Fibroblast of villous mesenchyme (primary cell): Measurements from ENCODE around the gene ATP8A2. TPM values are rescaled to one million over a fixed set of nuclear protein-coding genes. Genes with fewer than 3 reads are reported as not detected.

ENCODE experiments used
- DNase-seq: peaks from one replicate; pipeline ENCODE4 v3.0.0-alpha.2; 2010; ENCODE audit warnings: low read depth
- H3K4me3 ChIP-seq: 2 replicates; pipeline ENCODE4 v1.5.1; 2011; ENCODE audit warnings: low read depth, mild to moderate bottlenecking, low read length
- total RNA-seq: library from RNA; depleted of rRNA; stranded (reverse); fragments of >200 nt; gene quantifications from 2 replicates; pipeline ENCODE4 v1.2.3, GENCODE V29; 2012
- TF ChIP-seq, protein P1 (sequence below): IDR thresholded peaks from 2 replicates; pipeline ENCODE4 v1.5.1; 2012; ENCODE audit warnings: low read depth, mild to moderate bottlenecking, low read length; ENCODE audit not compliant: insufficient read depth

ATP8A2 gene
- total RNA-seq, 1 donor, result under 0.01 TPM

DNA sequence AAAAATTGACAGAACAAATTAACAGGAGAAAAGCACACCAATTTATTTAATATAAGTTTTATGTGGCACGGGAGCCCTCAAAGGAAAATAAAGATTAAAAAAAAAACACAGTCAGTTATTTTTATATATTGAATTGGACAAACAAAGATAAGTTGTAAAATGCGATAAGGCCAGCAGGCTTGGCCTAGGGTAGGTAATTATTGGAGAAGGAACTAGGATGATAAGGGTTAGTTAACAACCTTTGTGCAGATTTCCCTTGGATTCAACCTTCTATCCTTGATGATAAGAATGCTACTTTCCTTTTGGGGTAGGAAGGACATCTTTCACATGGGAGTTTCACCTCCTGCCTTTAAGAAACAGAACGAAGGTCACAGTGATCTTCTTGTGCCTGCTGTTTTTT is 427.2 kb downstream of the ATP8A2 start:
- no peak overlapping the region for H3K4me3 ChIP-seq
- TF ChIP-seq, protein P1, sequence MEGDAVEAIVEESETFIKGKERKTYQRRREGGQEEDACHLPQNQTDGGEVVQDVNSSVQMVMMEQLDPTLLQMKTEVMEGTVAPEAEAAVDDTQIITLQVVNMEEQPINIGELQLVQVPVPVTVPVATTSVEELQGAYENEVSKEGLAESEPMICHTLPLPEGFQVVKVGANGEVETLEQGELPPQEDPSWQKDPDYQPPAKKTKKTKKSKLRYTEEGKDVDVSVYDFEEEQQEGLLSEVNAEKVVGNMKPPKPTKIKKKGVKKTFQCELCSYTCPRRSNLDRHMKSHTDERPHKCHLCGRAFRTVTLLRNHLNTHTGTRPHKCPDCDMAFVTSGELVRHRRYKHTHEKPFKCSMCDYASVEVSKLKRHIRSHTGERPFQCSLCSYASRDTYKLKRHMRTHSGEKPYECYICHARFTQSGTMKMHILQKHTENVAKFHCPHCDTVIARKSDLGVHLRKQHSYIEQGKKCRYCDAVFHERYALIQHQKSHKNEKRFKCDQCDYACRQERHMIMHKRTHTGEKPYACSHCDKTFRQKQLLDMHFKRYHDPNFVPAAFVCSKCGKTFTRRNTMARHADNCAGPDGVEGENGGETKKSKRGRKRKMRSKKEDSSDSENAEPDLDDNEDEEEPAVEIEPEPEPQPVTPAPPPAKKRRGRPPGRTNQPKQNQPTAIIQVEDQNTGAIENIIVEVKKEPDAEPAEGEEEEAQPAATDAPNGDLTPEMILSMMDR, result no peak
- DNase-seq, result no peak

DNA sequence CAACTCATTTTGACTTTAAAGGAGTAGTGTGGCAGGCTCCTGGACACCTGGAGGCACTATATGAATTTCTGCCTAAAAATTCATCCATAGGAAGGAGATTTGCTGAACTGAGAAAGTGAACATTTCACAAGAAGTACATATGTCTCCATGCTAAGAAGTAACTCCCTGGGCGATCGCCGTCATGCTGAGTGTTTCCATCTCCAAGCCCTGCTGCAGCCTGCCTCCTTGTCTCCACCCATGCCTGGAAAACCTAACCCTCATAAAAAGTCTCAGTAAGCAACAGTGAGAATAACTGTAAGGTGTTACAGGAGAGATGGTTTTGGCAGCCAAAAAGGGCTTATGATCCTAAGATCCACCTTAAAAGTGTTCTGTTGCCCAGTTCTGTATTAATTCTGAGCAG is 428.7 kb downstream of the ATP8A2 start:
- H3K4me3 ChIP-seq, result no peak overlapping the region
- DNase-seq, result no peak
- TF ChIP-seq, protein P1, result no peak

DNA sequence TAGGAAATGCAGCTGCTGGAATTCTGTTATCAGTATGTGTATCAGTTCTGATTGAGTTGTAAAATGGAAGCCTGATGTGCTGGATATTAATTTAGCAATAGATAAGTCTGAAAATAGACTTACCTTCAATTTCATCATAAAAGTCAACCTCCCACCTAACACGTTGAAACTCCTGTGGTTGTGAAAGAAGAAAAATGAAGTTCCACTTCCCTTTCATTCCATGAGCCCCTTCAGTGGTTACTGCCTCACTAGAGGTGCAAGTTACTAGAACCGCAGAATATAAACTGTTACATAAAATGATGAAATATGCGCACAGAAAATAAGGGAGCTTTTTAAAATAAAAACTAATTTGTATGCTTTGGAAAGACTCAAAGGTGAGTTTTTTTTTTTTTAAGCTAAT is 430.8 kb downstream of the ATP8A2 start:
- no peak for DNase-seq
- TF ChIP-seq, protein P1, result no peak

DNA sequence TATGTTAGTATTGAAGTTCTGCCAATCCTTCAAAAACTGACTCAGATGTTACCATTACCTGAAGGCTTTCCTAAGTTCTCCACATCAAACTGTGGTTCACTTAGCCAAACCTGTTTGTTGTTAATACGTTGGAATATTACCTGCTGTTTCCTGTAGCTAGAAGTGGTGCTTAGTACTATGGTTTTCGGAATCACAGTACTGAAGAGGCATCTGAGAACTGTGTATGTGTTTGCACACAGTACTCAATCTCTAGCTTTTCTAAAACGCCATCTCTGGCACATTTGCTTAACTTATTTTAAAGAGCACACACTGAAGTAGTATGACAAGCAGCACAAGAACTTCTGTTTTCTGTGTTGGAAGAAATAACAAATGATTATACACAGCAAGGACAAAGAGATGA is 431.9 kb downstream of the ATP8A2 start:
- DNase-seq, result no peak
- H3K4me3 ChIP-seq, result no peak overlapping the region
- TF ChIP-seq, protein P1, result no peak

More for the DNA sequence above, 430.8 kb downstream of the ATP8A2 start:
- no peak overlapping the region for H3K4me3 ChIP-seq

DNA sequence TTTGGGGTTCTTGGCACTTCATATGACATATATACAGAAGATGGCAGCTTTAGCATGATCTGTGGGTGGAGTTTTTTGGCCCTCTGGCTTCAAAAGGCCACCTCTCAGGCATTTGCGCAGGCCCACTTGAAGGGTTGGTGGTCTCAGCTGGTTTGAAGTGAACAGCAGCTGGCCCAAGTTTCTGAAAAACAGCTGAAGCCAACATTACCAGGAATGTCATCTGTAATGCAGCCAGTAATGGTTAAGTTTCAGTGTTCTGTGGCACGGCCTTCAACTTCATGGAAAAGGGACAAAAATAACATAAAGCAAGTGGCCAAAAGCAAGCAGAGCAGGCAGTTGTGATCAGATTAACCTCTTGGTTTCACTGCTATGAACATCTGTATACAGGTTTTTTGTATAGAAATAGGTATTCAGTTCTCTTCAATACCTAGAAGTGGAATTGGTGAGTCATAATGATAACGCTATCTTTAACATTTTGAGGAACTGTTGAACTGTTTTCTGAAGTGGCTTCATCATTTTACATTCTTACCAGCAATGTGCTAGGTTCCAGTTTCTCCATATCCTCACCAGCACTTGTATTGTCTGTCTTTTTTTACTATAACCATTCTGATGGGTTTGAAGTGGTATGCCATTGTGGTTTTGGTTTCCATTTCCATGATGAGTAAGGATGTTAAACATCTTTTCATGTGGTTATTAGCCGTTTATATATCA is 434.6 kb downstream of the ATP8A2 start:
- TF ChIP-seq, protein P1, result no peak
- no peak overlapping the region for H3K4me3 ChIP-seq
- DNase-seq, result no peak

DNA sequence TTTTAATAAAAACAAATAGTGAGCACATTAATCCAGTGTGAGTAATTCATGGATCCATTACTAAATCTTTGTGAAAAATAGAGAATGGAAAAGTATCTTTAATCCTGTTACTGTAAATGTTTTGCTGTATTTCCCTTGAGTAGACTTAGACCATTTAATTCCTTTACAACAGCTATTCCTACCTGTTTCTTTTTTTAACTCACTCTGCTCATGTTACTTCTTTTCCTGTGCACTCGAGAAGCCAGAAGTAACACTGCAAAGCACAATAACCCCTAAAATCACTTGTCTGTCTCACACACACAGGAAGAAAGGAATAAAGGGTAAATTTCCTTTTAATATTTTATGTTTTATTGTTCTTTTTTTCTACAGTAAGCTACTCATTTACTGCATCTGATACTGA is 435.8 kb downstream of the ATP8A2 start:
- DNase-seq, result no peak
- TF ChIP-seq, protein P1, result no peak
- no peak overlapping the region for H3K4me3 ChIP-seq

DNA sequence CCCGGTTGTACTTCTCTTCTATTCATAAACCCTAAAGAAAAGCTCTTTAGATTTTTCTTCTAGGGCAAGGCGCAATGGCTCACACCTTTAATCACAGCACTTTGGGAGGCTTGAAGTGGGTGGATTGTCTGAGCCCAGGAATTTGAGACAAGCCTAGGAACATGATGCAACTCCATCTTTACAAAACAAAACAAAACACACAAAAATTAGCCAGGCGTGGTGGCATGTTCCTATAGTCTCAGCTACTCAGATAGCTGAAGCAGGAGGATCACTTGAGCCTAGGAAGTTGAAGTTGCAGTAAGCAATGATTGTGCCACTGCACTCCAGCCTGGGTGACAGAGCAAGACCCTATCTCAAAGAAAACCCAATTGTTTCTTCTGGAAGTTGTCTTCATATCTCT is 439.7 kb downstream of the ATP8A2 start:
- no peak for DNase-seq
- TF ChIP-seq, protein P1, result no peak
- no peak overlapping the region for H3K4me3 ChIP-seq
